BJ (cell line): Measurements from ENCODE around the gene CDC73. TPM values are rescaled to one million over a fixed set of nuclear protein-coding genes. Genes with fewer than 3 reads are reported as not detected.
"Not testable (repeated sequence)": the region's sequence is repeated elsewhere in the genome, so short reads cannot be mapped to it uniquely, and the experiment has no call there.

Source experiments
- CTCF ChIA-PET: fragments of 350-600 bp; formaldehyde crosslinking; extraction: SDS; loops from one replicate; lab custom pipeline; 2021; ENCODE audit warnings: antibody characterized with exemption, inconsistent platforms; lab: Yijun Ruan, JAX
- POLR2A ChIA-PET: fragments of 300-600 bp; sonication (Branson Sonifier 250); formaldehyde crosslinking; extraction: SDS; loops from one replicate; lab custom pipeline; 2021; ENCODE audit warnings: antibody characterized with exemption; lab: Charles Lee
- DNase-seq: peaks from one replicate; pipeline ENCODE4 v3.0.0-alpha.2; 2011; ENCODE audit warnings: low read depth
- H3K27me3 ChIP-seq: 2 replicates; pipeline ENCODE4 v1.6.0; 2011; ENCODE audit warnings: low read length; ENCODE audit not compliant: control insufficient read depth, insufficient read depth
- H3K36me3 ChIP-seq: 2 replicates; pipeline ENCODE4 v1.5.1; 2011; ENCODE audit warnings: low read length; ENCODE audit not compliant: control insufficient read depth, insufficient read depth
- H3K4me3 ChIP-seq: 2 replicates; pipeline ENCODE4 v1.5.1; 2011; ENCODE audit warnings: low read depth, mild to moderate bottlenecking, control low read depth, low read length
- CTCF ChIP-seq: IDR thresholded peaks from 2 replicates; pipeline ENCODE4 v1.5.1; 2011; ENCODE audit warnings: low read depth, mild to moderate bottlenecking, control low read depth, inconsistent platforms, low read length, moderate library complexity; ENCODE audit not compliant: insufficient read depth
- polyA plus RNA-seq: library from polyadenylated mRNA; depleted of rRNA; stranded (reverse); fragments of >200 nt; gene quantifications from 2 replicates; pipeline ENCODE4 v1.2.3, GENCODE V29; 2011

CDC73 gene
- polyA plus RNA-seq, 1 experiment: 16.1 TPM

DNA sequence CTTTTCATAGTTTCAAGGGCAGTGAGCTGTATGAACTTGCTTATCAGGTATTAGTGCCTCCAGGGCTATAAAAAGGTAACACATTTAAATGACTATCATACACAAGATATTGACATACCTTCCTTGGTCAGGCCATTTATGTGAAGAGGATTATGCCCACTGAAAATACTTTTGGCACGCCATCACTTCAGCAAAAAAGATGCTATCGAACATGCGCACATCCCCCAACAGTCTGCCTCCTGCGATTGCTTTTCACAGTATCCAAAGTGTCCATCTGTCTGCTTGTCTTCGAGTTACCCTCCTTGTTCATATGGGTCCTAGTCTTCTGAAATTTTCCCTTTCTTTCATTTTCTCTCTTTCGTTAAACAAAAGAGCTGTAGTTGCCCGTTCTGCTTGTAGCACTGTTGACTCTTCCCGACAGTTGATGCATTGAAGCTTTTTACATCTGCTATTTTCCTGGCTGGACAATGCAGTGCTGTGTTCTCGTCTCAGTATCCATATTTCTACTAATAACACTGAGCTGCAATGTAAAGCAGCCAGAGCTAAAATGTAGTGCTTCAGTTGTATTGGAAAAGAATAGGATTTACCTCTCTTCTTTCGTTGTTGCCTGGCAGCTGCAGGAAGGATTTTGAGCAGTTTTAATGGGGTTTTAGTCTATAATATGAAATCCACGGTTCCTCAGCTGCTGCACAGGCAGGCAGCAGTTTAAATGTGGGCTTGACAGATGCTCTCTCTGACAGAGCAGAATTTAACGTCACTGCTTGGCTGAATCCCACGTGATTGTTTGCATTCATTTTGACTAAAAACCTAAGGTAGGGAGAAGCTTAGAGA is 64.3 kb downstream of the CDC73 start, which contains the start of gene B3GALT2:
Gene B3GALT2, minus strand, starts transcription at position 713 of the 831 bp plus-strand sequence. CDS start 5,051 bp downstream, outside the sequence.
- no peaks in the 10 kb centered on the region for H3K36me3 ChIP-seq
- ChIA-PET POLR2A (interaction anchor here (0.6 to 0.7 kb wide), 2 partner anchors 119 to 844 kb away, joined by 3 read pairs; no protein-coding TSS in a partner anchor), CTCF (interaction anchor here (0.6 to 2.6 kb wide), 6 partner anchors 16 to 325 kb away, joined by 3 to 13 read pairs (median 3); no protein-coding TSS in a partner anchor)
- no peak for TF ChIP-seq CTCF
- H3K27me3 ChIP-seq: no peaks in the 10 kb centered on the region
- DNase-seq: no peak
- peak within 1 kb of the TSS; percentile 31 for H3K4me3 ChIP-seq

DNA sequence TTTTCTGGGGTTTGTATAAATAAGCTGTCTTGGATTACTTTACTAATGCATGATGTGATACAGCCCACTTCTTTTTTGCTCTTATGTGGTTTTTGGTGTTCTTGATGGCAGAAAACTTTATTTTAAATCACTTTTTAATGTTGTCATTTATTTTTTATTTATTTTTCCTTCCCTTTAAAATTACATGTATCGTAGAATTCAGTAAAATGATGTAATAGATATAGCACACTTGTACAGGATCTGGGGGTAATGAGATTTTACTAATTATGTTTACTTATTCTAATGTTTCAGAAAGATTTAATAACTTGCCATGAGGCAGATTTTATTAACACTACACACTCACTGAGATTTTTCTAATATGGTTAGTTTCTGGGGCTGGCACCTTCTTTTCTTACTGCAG is 65.3 kb downstream of the CDC73 start:
- CTCF ChIA-PET: interaction anchor here (0.8 to 1.5 kb wide), 3 partner anchors 15 to 149 kb away, joined by 3 read pairs; no protein-coding TSS in a partner anchor
- POLR2A ChIA-PET: no interaction called here
- H3K4me3 ChIP-seq: no peak overlapping the region
- no peaks in the 10 kb centered on the region for H3K36me3 ChIP-seq
- no peak for DNase-seq
- no peaks in the 10 kb centered on the region for H3K27me3 ChIP-seq
- TF ChIP-seq CTCF: no peak

- H3K36me3 ChIP-seq, H3K4me3 ChIP-seq, DNase-seq, H3K27me3 ChIP-seq, POLR2A ChIA-PET: not testable (repeated sequence)
- CTCF ChIA-PET: interaction anchor here (0.5 to 2.5 kb wide), 4 partner anchors 144 to 548 kb away, joined by 3 to 13 read pairs (median 5); no protein-coding TSS in a partner anchor
Measured at GRCh38 chr1:193188915-193189314, 67.1 kb downstream of the CDC73 start.

DNA sequence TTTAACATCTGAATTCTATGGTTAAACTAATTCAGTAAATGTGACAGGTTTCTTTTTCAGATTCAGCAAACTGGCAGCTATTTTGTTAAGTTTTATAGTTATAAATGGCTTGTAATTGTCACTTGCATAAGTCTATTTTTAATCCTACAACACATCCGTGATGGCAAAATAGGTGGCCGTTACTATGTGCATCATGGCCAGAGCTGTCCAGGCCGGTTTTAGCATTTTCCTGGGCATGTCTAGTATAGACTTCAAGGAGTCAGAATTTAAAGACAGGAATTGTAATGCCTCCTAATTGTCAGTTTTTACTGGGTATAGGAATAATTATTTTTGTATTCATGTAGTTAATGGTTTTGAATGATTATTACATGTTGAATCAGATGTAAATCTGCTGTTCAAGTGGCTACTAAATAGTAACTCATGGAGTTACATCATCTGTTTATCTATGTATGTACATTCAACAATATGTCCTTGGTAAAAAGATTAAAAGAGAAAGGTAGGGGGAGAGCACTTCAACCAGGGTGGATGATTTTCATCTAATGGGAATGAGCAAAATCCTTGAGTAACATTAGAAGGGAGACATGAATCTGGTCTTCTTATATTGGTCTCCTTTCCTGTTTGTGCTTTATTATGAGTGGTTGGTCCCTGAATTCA is 67.7 kb downstream of the CDC73 start:
- Histone ChIP-seq H3K36me3 (no peaks in the 10 kb centered on the region), H3K4me3 (no peak overlapping the region), H3K27me3 (no peaks in the 10 kb centered on the region)
- ChIA-PET CTCF (interaction anchor here (0.5 to 2.5 kb wide), 5 partner anchors 19 to 1091 kb away, joined by 3 to 13 read pairs (median 4); no protein-coding TSS in a partner anchor), POLR2A (no interaction called here)
- DNase-seq: no peak
- TF ChIP-seq CTCF: no peak

GRCh38 chr1:193190096-193190744 is 68.4 kb downstream of the CDC73 start:
- ChIA-PET CTCF (interaction anchor here (0.8 to 2.5 kb wide), 7 partner anchors 9 to 1091 kb away, joined by 3 to 13 read pairs (median 3); no protein-coding TSS in a partner anchor), POLR2A (no interaction called here)
- H3K36me3 ChIP-seq: no peaks in the 10 kb centered on the region
- no peak for DNase-seq
- no peaks in the 10 kb centered on the region for H3K27me3 ChIP-seq
- H3K4me3 ChIP-seq: no peak overlapping the region
- TF ChIP-seq CTCF: peak; percentile 44
